C4-2B (cell line): Measurements from ENCODE around the gene ABCC10.

Experiments used
- H3K27ac ChIP-seq: fragments of 450-650 bp; 2 replicates; pipeline ENCODE4 v1.5.1; 2017
- ZFX ChIP-seq: fragments of 450-650 bp; IDR thresholded peaks from 2 replicates; pipeline ENCODE4 v1.6.1; 2017
- TF ChIP-seq, protein P1 (sequence below): fragments of 450-650 bp; conservative IDR thresholded peaks from 2 replicates; pipeline ENCODE4 v1.5.1; 2017; ENCODE audit warnings: mild to moderate bottlenecking

ABCC10 gene

DNA sequence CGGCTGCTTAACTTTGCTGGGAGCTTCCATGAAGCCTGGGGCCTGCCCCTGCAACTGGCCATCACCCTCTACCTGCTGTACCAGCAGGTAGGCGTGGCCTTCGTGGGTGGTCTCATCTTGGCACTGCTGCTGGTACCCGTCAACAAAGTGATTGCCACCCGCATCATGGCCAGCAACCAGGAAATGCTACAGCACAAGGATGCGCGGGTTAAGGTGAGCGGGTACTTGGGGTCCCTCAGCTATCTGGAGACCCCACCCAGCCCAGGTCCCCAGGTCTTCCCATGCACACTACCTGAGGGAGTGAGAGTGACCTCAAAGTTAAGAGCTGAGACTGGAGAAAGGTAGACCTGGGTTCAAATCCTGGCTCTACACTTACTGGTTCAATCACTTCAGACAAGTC, 5.8 kb downstream of the ABCC10 start:
- H3K27ac ChIP-seq = no peak overlapping the region
- TF ChIP-seq, protein P1, sequence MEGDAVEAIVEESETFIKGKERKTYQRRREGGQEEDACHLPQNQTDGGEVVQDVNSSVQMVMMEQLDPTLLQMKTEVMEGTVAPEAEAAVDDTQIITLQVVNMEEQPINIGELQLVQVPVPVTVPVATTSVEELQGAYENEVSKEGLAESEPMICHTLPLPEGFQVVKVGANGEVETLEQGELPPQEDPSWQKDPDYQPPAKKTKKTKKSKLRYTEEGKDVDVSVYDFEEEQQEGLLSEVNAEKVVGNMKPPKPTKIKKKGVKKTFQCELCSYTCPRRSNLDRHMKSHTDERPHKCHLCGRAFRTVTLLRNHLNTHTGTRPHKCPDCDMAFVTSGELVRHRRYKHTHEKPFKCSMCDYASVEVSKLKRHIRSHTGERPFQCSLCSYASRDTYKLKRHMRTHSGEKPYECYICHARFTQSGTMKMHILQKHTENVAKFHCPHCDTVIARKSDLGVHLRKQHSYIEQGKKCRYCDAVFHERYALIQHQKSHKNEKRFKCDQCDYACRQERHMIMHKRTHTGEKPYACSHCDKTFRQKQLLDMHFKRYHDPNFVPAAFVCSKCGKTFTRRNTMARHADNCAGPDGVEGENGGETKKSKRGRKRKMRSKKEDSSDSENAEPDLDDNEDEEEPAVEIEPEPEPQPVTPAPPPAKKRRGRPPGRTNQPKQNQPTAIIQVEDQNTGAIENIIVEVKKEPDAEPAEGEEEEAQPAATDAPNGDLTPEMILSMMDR = no peak
- no peak for TF ChIP-seq ZFX

DNA sequence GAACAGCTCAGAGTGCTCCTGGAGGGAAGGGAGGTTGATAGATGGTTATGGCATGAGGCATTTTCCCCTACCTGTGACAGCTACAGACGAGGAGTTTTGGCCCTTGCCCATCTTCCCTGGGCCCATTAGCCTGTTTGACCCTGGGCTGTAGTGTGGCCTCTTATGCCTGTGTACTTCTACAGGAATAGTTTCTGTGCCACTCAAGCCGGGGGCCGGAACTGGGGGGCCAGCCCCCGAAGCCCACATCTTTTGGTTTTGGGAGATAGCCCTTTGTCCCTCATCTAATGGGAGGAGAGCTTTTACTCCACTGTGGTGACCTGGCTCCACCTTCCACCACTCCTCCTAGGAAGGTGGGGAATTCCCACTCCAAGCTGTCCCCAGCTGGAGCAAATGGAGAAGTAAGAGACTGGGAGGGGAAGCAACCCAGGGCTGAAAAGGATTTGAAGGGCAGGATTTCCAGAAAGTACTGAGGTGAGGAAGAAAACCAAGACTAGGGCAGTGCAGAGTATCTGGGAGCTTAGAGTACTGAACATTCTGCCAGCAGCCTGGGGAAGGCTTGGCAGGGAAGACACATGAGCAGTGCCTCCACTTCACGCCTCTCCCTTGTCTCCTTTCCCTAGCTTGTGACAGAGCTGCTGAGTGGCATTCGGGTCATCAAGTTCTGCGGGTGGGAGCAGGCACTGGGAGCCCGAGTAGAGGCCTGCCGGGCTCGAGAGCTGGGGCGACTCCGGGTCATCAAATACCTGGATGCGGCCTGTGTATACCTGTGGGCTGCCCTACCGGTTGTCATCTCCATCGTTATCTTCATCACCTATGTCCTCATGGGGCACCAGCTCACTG, 6.9 kb downstream of the ABCC10 start:
- no peak overlapping the region for H3K27ac ChIP-seq
- TF ChIP-seq, protein P1 = no peak
- TF ChIP-seq ZFX = no peak

DNA sequence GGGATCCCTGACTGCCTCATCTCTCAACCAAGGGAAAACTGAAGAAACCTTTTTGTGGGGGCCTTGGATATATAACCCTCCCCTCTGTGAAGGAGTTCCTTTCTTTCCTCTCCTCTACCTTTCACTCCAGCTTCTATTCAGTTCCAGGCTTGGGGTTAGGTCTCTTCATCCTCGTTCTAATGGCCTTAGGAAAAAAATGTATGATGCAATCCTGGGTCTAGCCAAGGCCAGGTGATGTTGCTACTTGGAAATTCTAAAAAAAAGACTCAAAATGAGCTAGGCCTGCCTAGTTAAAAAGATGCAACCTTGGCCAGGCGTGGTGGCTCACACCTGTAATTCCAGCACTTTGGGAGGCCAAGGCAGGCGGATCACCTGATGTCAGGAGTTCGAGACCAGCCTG, 7.6 kb downstream of the ABCC10 start:
- TF ChIP-seq, protein P1 = no peak
- no peak for TF ChIP-seq ZFX
- H3K27ac ChIP-seq = no peak overlapping the region

DNA sequence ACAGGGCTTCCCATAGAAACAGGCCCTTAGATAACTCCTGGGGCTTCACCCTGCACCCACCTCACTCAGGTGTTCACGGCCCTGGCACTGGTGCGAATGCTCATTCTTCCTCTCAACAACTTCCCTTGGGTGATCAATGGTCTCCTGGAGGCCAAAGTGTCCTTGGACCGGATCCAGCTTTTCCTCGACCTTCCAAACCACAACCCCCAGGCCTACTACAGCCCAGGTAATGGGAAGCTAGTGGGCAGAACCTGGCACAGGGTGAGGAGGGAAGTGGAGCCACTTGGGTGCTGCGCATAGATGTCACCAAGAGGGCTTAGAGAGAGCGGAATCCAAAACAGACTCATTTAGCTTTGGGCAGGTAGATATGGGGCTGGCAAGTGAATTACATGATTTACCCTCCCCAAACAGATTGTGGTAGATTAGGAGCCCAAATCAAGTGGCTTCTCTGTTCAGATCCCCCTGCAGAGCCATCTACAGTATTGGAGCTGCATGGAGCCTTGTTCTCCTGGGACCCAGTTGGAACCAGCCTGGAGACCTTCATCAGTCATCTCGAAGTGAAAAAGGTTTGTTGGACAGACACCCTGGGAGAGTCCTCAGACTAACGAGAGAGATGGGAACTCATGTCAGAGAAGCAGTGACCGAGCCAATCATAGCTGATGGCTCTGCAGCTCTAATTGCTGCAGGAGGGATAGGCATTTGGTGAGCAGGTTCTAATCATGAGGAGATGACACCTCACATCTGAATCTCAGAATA, 8.5 kb downstream of the ABCC10 start:
- TF ChIP-seq, protein P1 = no peak
- TF ChIP-seq ZFX = no peak
- no peak overlapping the region for H3K27ac ChIP-seq

DNA sequence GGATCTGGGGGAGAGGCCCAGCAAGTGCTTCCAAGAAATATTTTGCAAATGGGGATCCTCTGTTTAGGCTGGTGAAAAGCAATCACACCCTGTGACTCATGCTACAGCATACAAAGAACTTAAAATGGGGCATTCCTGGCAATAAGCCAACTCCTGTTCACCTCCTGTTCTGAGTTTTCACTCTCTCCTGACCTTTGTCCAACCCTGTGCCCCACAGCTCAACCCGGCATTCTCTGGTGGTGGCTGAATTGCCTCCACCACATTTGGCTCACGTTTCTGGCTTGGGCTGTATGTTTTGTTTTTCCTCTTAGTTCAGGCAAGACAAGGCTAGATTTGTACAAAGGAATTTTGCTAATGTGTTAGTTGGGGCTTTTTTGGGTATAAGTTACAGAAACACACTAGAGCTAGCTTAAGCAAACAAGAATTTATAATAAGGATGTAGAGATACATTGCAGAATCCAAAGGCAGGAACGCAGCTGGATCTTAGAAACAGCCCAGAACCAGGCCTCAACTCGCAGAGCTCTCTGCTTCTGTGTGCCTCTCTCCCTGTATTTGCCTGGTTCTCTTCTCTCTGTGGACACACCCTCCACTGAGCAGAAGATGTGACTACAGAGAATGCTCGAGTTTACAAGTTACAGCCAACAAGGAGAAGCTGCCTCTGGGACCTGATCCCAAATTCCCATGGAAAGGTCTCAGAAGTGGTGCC, 9.4 kb downstream of the ABCC10 start:
- no peak overlapping the region for H3K27ac ChIP-seq
- TF ChIP-seq, protein P1 = no peak
- no peak for TF ChIP-seq ZFX

DNA sequence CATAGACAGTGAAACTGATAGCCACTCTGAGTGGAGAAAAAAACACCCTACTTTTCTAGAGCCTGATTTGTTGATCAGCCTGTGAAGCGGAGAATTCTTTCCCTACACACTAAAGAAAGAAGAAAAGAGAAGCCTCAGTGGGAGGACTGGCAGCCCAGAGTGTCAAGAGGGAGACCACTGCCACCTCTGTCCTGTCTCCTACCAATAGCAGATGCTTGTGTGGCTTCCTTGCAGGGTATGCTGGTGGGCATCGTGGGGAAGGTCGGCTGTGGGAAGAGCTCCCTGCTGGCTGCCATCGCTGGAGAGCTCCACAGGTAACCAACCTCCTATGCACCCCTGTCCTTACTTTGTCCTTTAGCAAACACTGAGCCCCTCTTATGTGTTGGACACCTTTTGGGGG, 10.4 kb downstream of the ABCC10 start:
- TF ChIP-seq, protein P1 = no peak
- TF ChIP-seq ZFX = no peak
- no peak overlapping the region for H3K27ac ChIP-seq

DNA sequence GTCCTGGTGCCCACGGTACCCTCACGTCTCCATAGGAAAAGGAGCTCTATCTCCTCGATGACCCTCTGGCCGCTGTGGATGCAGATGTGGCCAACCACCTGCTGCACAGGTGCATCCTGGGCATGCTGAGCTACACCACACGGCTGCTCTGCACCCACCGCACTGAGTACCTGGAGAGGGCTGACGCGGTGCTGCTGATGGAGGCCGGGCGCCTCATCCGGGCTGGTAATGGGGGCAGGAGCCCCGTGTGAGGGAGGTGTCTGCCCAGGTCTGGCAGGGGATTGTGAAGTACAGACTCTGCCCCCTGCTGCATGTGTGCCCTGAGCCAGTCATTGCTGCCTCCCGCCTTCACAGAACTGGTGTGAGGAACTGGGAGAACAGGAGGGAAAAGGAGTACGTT, 15.6 kb downstream of the ABCC10 start:
- no peak for TF ChIP-seq ZFX
- TF ChIP-seq, protein P1 = no peak
- no peak overlapping the region for H3K27ac ChIP-seq
